Neural cell (in vitro differentiated cells): Measurements from ENCODE around the gene SDC3. TPM values are rescaled to one million over a fixed set of nuclear protein-coding genes. Genes with fewer than 3 reads are reported as not detected.

Experiments
- H2AFZ ChIP-seq: fragments of 200-600, 300-800 bp; sonication (generic), shearing (Covaris generic); 2 replicates; pipeline ENCODE4 v1.6.0; 2014; ENCODE audit warnings: low read depth, mild to moderate bottlenecking, antibody characterized with exemption, low read length, moderate library complexity
- H3F3A ChIP-seq: fragments of 200-600 bp; shearing (Covaris generic); 2 replicates; pipeline ENCODE4 v1.6.1; 2016; ENCODE audit warnings: mild to moderate bottlenecking, moderate library complexity, mixed read lengths, antibody characterized with exemption, low read length; ENCODE audit not compliant: insufficient read depth, poor library complexity, severe bottlenecking
- H3K27ac ChIP-seq: fragments of 200-600, 300-800 bp; sonication (generic), shearing (Covaris generic); 2 replicates; pipeline ENCODE4 v1.5.1; 2014; ENCODE audit warnings: mild to moderate bottlenecking, low read length, moderate library complexity
- H3K27me3 ChIP-seq: fragments of 300-800, 200-600 bp; sonication (generic), shearing (Covaris generic); 2 replicates; pipeline ENCODE4 v1.6.0; 2014; ENCODE audit warnings: mild to moderate bottlenecking, low read depth, low read length, moderate library complexity; ENCODE audit not compliant: insufficient read depth
- H3K36me3 ChIP-seq: fragments of 300-800, 200-600 bp; sonication (generic), shearing (Covaris generic); 2 replicates; pipeline ENCODE4 v1.5.1; 2014; ENCODE audit warnings: mild to moderate bottlenecking, antibody characterized with exemption, low read length, moderate library complexity; ENCODE audit not compliant: insufficient read depth
- H3K4me2 ChIP-seq: fragments of 300-800, 200-600 bp; sonication (generic), shearing (Covaris generic); 2 replicates; pipeline ENCODE4 v1.6.0; 2014; ENCODE audit warnings: mild to moderate bottlenecking, low read length
- H3K4me3 ChIP-seq: fragments of 300-800, 200-600 bp; sonication (generic), shearing (Covaris generic); 2 replicates; pipeline ENCODE4 v1.5.1; 2014; ENCODE audit warnings: mild to moderate bottlenecking, low read length, moderate library complexity
- H3K79me2 ChIP-seq: fragments of 200-600 bp; shearing (Covaris generic); replicated peaks from 2 replicates; pipeline ENCODE4 v1.6.0; 2014; ENCODE audit warnings: mild to moderate bottlenecking, low read length, moderate library complexity; ENCODE audit not compliant: insufficient read depth
- H3K9ac ChIP-seq: fragments of 300-800, 200-600 bp; sonication (generic), shearing (Covaris generic); 2 replicates; pipeline ENCODE4 v1.6.1; 2016; ENCODE audit warnings: mild to moderate bottlenecking, low read length, mixed read lengths
- H3K9me2 ChIP-seq: fragments of 200-600 bp; shearing (Covaris generic); 2 replicates; pipeline ENCODE4 v1.6.1; 2016; ENCODE audit warnings: mild to moderate bottlenecking, low read length, mixed read lengths; ENCODE audit not compliant: insufficient read depth
- H3K9me3 ChIP-seq: fragments of 200-600, 300-800 bp; sonication (generic), shearing (Covaris generic); 2 replicates; pipeline ENCODE4 v1.6.1; 2016; ENCODE audit warnings: mild to moderate bottlenecking, mixed run types, low read length, moderate library complexity, mixed read lengths
- H4K20me1 ChIP-seq: fragments of 200-600 bp; shearing (Covaris generic); 2 replicates; pipeline ENCODE4 v1.6.1; 2016; ENCODE audit warnings: mild to moderate bottlenecking, mixed run types; ENCODE audit not compliant: insufficient read depth
- EP300 ChIP-seq: fragments of 450-650 bp; conservative IDR thresholded peaks from 2 replicates; pipeline ENCODE4 v1.6.1; 2014; ENCODE audit warnings: antibody characterized with exemption, mild to moderate bottlenecking, moderate library complexity; ENCODE audit not compliant: poor library complexity, severe bottlenecking
- EZH2 ChIP-seq: fragments of 200-600, 300-800 bp; shearing (Covaris generic), sonication (generic); IDR thresholded peaks from 2 replicates; pipeline ENCODE4 v1.6.1; 2014; ENCODE audit warnings: antibody characterized with exemption, low read length, borderline replicate concordance, mild to moderate bottlenecking; ENCODE audit not compliant: insufficient read depth, poor library complexity, severe bottlenecking
- MXI1 ChIP-seq: fragments of 450-650 bp; conservative IDR thresholded peaks from 2 replicates; pipeline ENCODE4 v1.6.1; 2014; ENCODE audit warnings: antibody characterized with exemption, mild to moderate bottlenecking; ENCODE audit not compliant: poor library complexity, severe bottlenecking
- RAD21 ChIP-seq: fragments of 450-650 bp; conservative IDR thresholded peaks from 2 replicates; pipeline ENCODE4 v1.6.1; 2014; ENCODE audit warnings: antibody characterized with exemption, mild to moderate bottlenecking, moderate library complexity
- SMC3 ChIP-seq: fragments of 450-650 bp; conservative IDR thresholded peaks from 2 replicates; pipeline ENCODE4 v1.6.1; 2014; ENCODE audit warnings: antibody characterized with exemption, mild to moderate bottlenecking, moderate library complexity; ENCODE audit not compliant: poor library complexity
- TAF1 ChIP-seq: IDR thresholded peaks from 2 replicates; pipeline ENCODE4 v1.6.1; 2012; ENCODE audit warnings: low read depth
- polyA plus RNA-seq: library from polyadenylated mRNA; depleted of rRNA; stranded (reverse); fragments of >200 nt; gene quantifications from 2 replicates; pipeline ENCODE4 v1.2.3, GENCODE V29; 2014
- TF ChIP-seq, protein P1 (sequence below): fragments of 450-650 bp; IDR thresholded peaks from 2 replicates; pipeline ENCODE4 v1.5.1; 2014; ENCODE audit warnings: antibody characterized with exemption, mild to moderate bottlenecking, moderate library complexity; ENCODE audit not compliant: poor library complexity, severe bottlenecking
- TF ChIP-seq, protein P2 (sequence below): IDR thresholded peaks from 2 replicates; pipeline ENCODE4 v1.6.1; 2012; ENCODE audit warnings: borderline replicate concordance

Gene SDC3
- polyA plus RNA-seq, 1 donor from 2014 or later = 55.2 TPM

- Histone ChIP-seq H3K27ac (peak overlapping the region; percentile 44), H3K9me3 (peaks cover 14% of the 10 kb centered on the region), H3K79me2 (peaks cover 55% of the 10 kb centered on the region), H2AFZ (no peak overlapping the region), H3K9me2 (no peaks in the 10 kb centered on the region), H3K36me3 (peaks cover 21% of the 10 kb centered on the region), H3K9ac (peak overlapping the region; percentile 26), H4K20me1 (no peaks in the 10 kb centered on the region), H3K4me3 (peak overlapping the region; percentile 54), H3F3A (no peaks in the 10 kb centered on the region), H3K27me3 (no peaks in the 10 kb centered on the region), H3K4me2 (no peak overlapping the region)
- TF ChIP-seq RAD21 = no peak
- no peak for TF ChIP-seq EZH2
- TF ChIP-seq, protein P1, sequence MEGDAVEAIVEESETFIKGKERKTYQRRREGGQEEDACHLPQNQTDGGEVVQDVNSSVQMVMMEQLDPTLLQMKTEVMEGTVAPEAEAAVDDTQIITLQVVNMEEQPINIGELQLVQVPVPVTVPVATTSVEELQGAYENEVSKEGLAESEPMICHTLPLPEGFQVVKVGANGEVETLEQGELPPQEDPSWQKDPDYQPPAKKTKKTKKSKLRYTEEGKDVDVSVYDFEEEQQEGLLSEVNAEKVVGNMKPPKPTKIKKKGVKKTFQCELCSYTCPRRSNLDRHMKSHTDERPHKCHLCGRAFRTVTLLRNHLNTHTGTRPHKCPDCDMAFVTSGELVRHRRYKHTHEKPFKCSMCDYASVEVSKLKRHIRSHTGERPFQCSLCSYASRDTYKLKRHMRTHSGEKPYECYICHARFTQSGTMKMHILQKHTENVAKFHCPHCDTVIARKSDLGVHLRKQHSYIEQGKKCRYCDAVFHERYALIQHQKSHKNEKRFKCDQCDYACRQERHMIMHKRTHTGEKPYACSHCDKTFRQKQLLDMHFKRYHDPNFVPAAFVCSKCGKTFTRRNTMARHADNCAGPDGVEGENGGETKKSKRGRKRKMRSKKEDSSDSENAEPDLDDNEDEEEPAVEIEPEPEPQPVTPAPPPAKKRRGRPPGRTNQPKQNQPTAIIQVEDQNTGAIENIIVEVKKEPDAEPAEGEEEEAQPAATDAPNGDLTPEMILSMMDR = no peak
- TF ChIP-seq EP300 = no peak
- no peak for TF ChIP-seq TAF1
- no peak for TF ChIP-seq SMC3
- TF ChIP-seq, protein P2, sequence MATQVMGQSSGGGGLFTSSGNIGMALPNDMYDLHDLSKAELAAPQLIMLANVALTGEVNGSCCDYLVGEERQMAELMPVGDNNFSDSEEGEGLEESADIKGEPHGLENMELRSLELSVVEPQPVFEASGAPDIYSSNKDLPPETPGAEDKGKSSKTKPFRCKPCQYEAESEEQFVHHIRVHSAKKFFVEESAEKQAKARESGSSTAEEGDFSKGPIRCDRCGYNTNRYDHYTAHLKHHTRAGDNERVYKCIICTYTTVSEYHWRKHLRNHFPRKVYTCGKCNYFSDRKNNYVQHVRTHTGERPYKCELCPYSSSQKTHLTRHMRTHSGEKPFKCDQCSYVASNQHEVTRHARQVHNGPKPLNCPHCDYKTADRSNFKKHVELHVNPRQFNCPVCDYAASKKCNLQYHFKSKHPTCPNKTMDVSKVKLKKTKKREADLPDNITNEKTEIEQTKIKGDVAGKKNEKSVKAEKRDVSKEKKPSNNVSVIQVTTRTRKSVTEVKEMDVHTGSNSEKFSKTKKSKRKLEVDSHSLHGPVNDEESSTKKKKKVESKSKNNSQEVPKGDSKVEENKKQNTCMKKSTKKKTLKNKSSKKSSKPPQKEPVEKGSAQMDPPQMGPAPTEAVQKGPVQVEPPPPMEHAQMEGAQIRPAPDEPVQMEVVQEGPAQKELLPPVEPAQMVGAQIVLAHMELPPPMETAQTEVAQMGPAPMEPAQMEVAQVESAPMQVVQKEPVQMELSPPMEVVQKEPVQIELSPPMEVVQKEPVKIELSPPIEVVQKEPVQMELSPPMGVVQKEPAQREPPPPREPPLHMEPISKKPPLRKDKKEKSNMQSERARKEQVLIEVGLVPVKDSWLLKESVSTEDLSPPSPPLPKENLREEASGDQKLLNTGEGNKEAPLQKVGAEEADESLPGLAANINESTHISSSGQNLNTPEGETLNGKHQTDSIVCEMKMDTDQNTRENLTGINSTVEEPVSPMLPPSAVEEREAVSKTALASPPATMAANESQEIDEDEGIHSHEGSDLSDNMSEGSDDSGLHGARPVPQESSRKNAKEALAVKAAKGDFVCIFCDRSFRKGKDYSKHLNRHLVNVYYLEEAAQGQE = no peak
These were observed 32.6 kb downstream of the SDC3 start for GRCh38 chr1:30875916-30876315.

DNA sequence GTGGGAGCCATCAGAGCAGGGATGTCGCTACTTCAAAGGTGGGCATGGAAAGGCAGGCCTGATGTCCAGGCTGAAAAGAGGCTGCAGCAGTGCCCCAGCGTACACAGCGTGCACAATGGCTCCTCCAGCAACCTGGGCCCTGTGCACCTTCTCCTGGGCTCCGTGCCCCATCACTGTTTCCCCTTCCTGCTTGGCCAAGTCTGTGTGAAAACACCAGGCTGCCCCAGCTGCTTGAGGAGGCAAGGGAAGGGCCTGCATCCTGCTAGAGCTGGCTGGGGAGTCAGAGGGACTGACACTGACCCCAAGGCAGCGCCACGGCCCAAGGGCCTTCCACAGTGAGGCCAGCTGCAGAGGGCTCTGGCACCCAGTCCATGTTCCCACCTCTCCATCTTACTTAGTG lies 33.4 kb downstream of the SDC3 start:
- Histone ChIP-seq H3K27ac (no peak overlapping the region), H3K27me3 (no peaks in the 10 kb centered on the region), H3K79me2 (peaks cover 55% of the 10 kb centered on the region), H3F3A (no peaks in the 10 kb centered on the region), H4K20me1 (no peaks in the 10 kb centered on the region), H3K4me2 (no peak overlapping the region), H3K9me2 (no peaks in the 10 kb centered on the region), H3K36me3 (peaks cover 21% of the 10 kb centered on the region), H3K4me3 (peak overlapping the region; percentile 54), H2AFZ (no peak overlapping the region), H3K9me3 (peaks cover 14% of the 10 kb centered on the region), H3K9ac (peak overlapping the region; percentile 26)
- TF ChIP-seq EP300 (no peak), SMC3 (no peak), EZH2 (no peak), RAD21 (no peak), MXI1 (no peak), TAF1 (no peak)
- TF ChIP-seq, protein P2 = no peak
